HT1080 (cell line): ENCODE data around the gene LHX5. TPM values are rescaled to one million over a fixed set of nuclear protein-coding genes. Genes with fewer than 3 reads are reported as not detected.

Source experiments
- DNase-seq: peaks from one replicate; pipeline ENCODE4 v3.0.0-alpha.2; 2015; ENCODE audit warnings: low read depth
- total RNA-seq: library from RNA; depleted of rRNA; stranded (reverse); fragments of >200 nt; shearing (Covaris generic); gene quantifications from 2 replicates; pipeline ENCODE4 v1.2.3, GENCODE V29; 2014

The LHX5 gene
- total RNA-seq, 1 experiment from 2014 or later: not detected

DNA sequence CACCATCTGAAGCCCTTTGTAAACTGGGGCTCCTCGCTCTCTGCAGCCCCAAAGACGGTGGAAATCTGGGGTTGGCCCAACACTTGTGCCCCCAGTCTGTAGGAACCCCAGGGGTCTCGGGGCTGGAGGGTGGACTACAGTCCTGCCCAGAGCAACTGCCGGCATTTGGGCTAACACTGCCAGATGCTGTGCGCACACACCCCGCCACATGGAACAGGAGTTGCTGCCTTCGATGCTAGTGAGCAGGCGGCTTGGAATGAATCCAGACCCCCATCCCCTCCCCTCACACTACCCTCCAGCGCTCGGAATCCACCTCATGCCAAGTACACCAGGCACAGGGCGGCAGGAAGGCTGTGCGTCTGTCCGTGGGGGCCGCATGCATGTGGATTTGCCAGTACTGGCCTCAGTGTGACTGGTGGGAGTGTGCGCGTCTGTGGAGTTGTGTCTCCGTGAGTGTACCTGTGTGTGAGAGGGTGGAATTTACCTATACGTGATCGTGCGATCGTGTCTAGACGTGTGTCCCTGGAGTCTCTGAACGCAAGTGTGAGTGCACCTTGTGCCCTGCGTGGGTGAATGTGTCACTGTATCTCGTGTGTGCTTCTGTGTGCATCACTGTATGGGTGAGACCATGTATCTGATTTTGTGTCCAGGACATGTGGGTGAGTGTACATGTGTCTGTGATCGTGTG, 5.1 kb downstream of the LHX5 start:
- no peak for DNase-seq

DNA sequence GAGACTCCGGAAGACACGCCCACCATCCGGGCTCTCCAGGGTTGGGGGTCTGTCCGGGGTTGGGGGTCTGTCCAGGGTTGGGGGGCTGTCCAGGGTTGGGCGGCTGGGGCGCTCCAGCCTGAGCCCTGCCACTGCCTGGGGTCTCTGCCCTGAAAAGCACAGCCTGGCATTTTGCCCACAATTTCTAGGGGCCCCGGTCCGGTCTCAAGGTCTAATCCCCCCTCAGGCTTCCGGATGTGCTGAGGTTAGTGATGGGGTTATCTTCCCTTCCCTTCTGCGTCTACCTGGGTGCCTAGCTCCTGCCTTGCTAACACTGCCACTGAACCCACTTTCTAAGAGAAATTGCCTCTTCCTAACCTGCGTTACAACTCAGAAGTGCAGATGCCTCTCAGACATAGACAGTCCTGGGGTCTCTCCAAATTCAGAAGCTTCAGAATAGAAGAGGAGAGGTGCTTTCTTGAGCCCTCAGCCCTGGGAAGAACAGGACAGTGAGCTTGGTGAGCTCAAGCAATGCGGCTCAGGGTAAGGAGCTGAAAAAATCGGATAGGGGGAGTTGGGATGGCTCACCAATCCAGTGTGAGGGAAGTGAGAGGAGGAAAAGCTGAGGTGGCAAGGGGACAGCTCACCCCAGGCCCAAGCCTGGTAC, 5.7 kb downstream of the LHX5 start:
- no peak for DNase-seq

DNA sequence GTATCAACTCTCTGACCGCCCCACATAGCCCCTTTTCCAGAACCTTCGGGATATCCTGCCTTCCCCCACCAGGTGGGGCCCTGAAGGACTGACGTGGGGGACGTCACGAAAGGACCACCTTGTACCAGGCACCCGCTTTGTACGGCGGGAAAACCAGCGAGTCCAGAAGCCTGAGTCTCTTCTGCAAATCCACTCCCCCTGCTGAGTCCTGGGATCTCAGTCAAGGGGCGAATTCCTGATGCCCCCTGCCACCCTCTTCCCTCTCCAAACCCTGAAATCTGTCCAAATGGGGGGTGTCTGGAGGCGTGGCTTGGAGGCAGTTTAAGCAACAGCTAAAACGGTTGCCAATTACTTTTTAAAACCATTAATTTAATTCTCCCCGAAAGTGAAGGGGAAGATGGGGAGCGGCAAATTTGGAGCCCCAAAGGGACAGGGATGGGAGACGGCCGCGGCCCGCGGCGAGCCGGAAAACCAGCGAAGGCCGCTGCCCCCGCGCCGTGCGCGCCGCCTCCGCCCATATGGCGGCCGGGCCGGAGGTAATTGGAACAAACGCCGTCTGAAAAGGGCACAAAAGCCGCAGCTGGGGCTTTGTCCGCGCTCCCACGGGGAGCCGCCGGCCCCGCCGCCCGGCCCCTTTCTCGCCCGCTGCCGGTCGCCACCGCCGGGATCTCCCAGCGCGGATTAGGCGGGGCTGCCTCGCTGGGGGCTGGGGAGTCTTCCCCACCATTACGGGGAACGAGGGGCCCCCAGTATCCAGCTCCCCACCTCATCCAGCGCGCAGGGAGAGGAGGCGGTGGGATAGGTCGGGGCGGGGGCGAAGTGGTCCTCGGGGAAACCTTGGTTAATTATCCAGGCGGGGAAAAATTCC, 6.6 kb downstream of the LHX5 start:
- DNase-seq: no peak

DNA sequence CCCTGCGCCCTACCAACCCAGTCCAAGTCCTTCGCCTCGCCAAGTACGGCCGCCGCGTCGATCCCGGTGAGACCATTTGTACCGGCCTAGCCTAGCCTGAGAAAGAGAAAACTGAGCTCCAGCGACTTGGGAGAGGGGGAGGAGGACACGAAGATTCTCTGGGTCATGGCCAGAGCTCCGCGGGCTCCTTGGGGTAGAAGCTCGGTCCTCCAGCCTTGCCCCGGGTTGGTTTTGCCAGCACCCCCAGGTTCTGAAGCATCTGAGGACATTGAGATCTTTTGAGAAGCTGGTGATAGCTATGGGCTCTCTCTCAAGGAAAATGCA, 7.3 kb downstream of the LHX5 start:
- DNase-seq: no peak

DNA sequence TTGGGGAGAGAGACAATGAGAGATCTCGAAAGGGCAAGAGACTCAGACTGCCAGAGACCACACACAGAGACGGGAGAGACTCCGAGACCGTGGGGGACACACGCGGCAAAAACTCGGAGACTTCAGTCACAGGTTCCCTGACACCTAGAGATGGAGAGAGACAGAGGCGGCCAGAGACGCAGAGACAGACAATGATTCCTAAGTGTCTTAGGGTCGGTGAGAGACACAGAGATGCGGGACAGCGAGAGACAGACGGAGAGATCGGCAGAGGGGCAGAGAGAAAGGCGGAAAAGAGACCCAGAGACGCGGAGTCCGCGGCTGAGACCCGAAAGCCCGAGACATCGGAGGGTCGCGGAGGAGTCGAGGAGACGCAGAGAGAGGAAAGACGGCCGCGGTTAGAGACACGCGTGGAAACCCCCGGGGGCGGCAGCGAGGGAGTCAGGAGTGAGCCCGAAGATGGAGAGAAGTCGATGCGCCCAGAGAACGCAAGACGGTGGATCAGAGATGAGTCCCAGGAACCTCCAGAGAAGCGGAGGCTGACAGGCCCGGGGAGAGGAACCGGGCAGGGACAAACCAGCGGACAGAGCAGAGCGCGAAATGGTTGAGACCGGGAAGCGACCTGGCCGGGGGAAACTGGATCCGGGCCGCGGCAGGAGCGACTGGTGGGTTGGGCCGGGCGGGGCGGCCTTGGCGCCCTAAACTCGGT, 7.8 kb downstream of the LHX5 start:
- no peak for DNase-seq

DNA sequence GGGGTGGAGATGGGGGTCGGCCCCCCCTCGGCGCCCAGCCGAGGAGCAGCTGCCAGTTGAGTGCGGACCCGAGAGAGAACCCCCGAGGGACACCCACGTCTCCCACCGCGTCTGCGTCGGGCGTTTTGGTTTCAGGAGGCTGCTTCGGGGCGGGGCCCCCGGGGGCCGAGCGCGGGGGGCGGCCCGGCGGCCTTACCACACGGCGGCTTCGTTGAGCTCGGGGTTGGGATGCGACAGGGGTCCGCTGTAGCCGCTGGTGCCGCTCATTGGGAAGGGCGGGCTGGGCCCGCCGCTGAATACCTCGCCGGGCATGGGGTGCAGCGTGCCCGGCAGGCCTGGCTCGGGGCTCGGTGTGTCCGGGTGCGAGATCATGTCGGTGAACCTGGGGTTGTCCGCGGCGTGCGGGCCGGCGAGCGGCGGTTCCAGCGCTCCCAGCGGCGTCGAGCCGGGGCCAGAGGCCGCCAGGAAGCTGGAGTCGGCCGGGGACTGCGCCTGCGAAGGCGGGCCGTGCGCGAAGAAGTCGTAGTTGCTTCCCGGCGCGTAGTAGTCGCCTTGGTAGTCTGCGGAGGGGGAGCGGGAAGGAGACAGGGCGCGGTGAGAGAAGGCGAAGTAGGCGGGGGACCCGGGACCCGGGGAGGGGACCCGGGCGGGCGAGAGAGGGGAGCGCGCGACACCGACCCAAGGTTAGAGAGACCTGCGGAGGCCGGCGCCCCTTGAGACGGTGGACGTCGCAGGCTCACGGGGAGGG, 8.5 kb downstream of the LHX5 start:
- no peak for DNase-seq

DNA sequence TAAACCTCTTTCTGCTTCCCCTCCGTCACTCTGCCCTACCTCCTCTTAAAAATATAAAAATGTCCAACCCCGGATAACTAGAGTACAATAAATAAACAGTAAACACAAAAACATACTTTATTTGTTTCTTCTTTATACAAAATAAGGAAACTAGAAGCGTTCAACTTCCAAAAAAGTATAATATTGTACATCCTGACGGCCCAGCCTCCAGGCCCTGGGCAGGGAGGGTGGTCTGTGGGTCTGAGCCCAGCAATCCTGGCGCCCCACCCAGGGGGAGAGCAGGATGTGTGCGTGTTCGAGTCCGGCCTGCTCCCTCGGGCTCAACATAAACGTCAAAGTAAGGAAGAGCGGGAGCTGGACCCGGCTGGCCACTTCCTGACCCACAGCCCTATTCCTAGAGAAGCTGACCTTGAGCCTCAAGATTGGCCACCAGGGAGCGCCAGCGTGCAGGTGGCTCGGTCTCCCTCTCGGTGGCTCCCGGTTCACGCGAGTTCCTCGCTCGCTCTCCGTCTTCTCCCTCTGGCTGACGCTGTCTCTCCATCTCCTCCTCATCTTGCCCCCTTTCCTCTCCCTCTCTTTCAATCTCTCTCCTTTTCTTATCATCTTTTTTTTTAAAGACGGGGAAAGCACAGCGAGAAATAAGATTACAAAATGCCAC, 9.4 kb downstream of the LHX5 start:
- peak; percentile 68 for DNase-seq

DNA sequence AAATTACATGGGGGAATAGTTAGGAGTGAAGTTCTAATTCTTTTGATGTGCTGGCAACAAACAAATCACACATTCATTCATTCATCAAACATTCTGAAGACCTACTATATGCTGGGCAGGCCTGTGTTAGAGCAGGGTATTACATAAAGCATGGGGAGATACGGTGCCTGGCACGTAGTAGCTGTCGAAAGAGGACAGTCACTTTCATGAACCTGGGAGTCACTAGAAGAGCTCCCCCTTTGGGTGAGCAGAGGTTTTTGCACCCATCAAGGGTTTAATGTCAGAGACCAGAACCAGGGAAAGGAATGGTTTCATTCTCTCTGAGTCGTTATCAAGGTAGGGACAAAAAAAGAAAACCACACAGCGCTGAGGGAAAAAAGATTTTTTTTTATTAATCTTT, 10.0 kb downstream of the LHX5 start:
- DNase-seq: no peak

DNA sequence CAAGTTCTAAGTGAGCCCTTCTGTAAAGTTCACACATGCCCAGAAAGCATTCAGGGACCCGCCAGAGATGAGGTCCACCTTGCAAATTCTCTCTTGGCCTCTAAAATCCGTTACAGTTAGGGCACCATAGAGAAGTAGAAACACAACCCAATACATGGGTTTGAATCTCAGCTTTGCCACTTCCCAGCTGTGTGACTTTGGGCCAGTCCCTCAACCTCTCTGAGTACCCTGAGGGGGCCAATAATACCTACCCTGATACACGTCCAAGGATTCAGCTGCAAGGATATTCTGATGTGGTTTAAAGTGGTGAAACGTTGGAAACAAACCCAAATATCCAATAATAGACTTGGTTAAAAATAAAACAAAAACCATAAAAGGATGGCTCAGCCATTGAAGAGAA, 11.7 kb downstream of the LHX5 start:
- no peak for DNase-seq

DNA sequence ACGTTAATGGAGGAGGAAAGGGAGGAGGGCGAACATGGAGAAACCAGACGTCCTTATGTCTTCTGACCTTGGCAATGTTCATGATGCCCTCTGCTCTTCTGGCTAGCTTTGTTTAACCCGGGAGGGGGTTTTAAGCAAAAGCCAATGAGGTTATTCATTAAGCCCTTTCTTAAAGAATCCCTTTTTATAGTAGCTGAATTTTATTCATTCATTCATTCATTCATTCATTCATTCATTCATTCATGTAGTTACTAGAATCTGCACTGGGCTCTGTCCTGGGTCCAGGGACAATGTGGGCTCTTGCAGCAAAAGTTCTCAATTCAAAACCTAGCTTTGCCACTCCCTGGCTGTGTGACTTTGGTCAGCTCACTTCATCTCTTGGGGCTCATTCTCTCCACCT, 14.0 kb downstream of the LHX5 start:
- no peak for DNase-seq

DNA sequence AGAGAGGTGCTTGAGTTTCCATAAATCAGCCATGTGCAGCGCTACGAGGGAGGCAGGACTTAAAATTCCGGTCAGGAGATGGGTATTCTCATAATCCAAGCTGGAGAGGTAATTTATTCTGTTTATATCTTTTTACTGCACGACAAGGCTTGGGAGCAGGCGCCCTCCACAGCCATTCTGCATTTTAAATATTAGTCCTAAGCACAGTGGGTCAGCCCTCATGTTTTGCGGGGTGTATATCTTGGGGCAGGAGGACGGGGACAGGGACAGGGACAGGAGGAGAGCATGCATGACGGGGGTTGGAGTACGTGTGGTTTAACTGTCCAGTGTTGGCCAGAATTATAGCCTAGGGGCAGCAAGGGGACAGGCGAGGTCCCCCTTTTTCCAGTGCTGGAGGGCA, 14.5 kb downstream of the LHX5 start:
- DNase-seq: no peak

DNA sequence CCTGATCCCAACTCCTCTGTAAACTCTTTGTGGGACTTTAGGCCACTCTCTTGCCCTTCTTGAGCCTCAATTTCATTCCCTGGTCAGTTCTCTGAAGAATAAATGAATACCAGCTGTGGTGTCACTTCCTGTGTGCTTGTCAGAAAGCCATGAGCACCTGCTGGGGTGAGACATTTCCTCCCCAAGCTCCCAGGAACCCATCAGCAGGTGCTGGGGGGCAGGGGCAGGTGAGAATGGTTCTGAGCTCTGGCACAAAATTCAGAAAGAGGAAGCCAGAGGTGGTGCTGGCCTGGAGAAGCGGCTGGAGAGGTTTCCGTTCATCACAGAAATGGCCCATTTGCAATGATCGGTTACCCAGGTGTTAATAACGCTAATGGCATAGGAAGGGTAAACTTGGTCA, 14.9 kb downstream of the LHX5 start:
- no peak for DNase-seq

DNA sequence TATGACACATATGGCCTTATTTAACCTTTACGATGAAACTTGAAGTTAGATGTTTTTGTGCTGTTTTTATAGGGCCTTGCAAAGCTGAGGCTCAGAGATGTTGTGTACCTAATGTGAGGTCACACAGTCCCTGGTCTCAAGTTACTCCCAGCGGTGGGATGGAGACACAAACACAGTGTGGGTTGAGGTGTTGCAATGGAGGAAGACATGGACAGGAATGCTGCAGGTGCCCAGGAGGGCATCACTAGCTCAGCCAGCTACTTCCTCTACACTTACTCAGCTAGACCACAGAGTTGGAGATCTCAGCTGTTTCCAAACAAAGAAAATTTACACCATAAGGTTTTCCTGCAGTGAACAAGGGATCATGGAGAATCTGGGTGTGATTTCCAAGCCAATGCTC, 15.5 kb downstream of the LHX5 start:
- no peak for DNase-seq

DNA sequence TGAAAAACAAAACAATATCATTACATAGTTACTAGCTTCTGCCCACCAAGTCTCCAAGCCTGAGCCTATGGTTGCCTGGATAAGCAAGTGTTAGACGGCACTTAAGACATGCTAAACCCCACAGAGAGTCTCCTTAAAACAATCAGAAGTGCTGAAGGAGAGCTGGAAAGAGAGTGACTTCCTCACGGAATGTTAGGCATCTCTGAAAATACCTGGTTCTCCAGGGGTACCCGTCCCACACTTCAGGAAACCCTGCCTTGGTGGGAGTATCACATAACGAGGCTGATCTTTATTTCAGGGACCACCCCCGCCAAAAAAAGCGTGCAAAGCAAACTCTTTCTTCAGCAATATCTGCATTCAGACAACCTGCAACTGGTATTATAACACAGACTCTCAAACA, 18.3 kb downstream of the LHX5 start:
- no peak for DNase-seq

DNA sequence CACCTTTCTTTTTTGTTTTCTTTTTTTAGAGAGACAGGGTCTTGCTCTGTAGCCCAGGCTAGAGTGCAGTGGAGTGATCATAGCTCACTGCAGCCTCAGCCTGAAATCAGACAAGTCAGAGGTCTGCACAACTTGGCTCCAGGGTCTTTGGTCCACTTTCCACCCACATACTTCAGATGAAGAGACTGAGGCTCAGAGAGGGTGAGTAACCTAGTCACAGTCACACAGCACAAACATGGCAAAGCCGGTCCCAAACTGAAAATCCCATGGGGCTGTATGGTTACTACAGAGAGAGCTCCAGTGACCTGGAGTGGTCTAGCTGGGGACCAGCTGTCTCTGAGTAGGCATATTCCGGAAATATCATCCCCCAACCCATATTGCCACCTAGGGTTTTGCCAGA, 19.2 kb downstream of the LHX5 start:
- DNase-seq: no peak

DNA sequence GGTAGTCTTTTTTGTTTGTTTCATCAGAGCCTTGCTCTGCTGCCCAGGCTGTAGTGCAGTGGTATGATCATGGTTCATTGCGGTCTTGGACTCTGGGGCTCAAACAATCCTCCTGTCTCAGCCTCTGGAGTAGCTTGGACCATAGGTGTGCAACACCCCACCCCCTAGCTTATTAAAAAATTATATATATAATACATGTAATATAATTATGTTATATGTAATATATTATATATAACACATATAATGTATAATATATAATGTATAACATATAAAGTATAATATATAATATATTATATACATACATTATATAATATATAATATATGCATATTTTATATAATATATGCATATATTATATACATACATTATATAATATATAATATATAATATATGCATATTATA, 21.8 kb downstream of the LHX5 start:
- DNase-seq: no peak

DNA sequence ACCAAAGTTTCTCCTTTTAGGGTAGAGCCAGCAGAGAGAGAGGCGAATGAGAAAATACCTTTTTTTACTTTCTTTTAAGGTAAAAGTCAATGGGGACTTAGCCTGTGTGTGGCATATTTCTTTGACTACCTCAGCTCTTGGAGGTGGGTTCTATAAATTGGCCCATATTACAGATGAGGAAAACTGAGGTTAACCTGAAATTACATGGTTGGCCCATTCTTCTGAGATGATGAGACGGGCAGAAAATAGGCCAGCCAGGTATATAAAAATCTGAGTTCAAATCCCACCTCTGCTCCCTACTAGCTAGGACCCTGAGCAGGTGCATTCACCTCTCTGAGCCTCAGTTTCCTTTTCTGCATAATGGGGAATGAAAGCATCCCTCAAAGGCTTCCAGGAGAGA, 22.4 kb downstream of the LHX5 start:
- no peak for DNase-seq

DNA sequence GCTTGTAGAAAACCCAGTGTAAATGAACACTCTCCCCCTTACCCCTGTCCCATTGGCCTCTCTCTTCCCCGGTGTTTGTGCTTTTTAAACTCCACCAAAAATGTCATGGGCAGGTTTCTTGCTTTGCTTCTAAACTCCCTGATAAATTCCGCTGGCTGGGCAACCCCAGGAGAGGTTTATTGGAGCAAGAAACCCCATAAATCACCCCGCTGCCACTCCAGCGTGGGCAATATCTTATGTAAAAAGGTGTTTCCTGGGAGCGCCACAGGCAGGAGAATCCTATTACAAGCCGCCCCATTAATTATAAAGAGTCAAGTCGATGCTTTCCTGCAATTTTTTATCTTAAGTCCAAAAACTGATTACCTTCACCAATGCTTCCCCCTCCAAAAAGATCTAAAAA, 22.8 kb downstream of the LHX5 start:
- DNase-seq: no peak

DNA sequence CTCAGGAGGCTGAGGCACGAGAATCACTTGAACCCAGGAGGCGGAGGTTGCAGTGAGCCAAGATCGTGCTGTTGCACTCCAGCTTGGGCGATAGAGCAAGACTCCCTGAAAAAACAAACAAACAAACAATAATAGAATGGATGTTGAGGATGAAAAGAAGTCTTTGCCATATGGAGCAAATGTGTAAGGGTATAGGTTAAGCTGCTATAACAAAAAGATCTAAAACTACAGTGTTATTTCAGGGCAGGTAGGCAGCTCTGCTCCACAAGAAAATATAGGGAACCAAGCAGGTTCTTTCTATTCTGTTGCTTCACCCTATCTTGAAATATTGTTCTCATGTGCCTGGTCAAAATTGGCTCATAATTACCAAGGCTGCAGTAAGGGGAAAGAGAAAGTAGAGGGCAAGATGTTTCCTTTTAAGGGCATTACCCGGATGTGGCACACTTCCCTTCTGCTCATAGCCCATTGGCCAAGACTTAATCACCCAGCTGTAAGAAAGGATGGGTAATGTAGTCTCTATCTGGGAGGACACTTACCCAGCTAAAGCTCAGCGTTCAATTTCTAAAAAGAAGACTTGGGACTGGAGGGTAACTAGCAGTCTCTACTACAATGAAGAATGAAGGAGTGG, 26.0 kb downstream of the LHX5 start:
- DNase-seq: peak; percentile 39

DNA sequence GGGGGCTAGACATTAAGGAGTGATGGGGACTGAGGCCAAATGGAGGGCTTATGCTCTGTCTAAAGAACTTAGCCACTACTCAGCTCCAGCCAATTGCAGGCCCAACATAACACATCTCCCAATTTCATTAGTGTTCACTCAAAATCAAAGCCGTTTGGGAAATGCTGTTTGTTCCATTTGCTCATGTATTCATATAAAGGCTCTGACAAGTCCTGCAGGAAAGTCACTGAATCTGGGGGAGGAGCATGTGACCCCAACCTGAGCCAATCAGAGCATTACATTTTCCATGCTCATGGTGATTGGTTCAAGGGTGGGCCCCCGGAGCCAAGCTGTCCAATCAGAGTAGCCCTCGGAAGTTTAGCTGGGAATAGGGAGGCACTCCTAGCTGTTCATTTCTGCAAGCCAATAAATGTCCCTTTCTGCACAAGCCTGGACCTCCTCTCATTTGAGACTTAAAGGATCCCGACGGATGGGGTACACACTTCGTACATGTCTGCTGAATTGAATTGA, 28.6 kb downstream of the LHX5 start:
- DNase-seq: no peak
